Stomach (tissue), 4 donors: Measurements from ENCODE around the gene CARD10.

Source experiments
- EP300 ChIP-seq: sonication (generic); formaldehyde crosslinking; IDR thresholded peaks from one replicate; pipeline ENCODE4 v1.6.1; 2017; ENCODE audit warnings: antibody characterized with exemption
- POLR2A ChIP-seq, 4 donors: fragments of 450-650 bp; IDR thresholded peaks; one replicate each; pipeline ENCODE4 v1.6.1; 2016; ENCODE audit warnings: antibody characterized with exemption in 4 of 4, control low read depth in 2 of 4, mild to moderate bottlenecking in 1 of 4, moderate library complexity in 1 of 4
- POLR2AphosphoS5 ChIP-seq, 3 donors: sonication (generic); formaldehyde crosslinking; IDR thresholded peaks; one replicate each; pipeline ENCODE4 v1.6.1; 2016; ENCODE audit warnings: antibody characterized with exemption in 3 of 3
- TF ChIP-seq, protein P1 (sequence below), 7 experiments: fragments of 450-650 bp in 4 of 7; fragments of 200-600 bp in 3 of 7; sonication (generic) in 3 of 7; IDR thresholded peaks; one replicate each; pipeline ENCODE4 v1.5.1; 2016 to 2019; ENCODE audit warnings: antibody characterized with exemption in 7 of 7, control low read depth in 2 of 7, mild to moderate bottlenecking in 1 of 7

DNA sequence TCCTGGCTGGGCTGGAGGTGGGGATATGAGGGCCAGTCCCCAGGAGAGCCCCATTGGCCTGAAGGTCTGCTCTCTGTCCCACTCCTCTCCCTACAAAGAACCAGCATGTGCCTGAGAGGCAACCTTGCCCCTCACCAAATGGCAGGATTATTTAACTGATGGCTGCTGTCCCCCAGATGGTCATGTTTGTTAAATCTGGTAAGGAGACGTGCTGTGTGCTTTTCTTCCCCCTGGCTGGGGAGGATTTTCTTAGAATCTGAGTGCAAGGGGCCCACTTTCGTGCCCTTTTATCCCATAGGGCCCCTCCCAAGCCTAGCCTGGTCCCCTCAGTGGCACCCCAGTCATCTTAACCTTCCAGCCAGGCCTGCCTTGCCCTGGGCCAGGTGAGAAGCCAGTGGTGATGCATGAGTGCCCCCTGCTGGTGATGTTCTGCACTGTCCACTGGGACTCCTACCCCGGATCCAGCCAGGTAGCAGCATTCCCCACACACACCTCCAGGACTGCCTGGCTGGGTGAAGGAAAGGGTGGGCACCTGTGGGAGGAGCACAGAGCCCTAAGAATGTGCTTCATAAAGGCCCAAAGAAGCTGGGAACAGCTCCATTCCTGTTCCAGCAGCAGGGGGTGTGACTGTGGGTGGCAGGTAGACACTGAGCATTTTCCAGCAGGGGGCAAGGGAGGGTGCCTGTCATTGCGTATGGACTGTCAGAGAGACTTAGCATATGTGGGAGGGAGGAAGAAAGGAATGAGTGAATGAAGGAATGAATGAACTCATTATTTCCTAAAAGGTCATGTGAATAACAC is 61.9 kb downstream of the CARD10 start:
- TF ChIP-seq, protein P1, sequence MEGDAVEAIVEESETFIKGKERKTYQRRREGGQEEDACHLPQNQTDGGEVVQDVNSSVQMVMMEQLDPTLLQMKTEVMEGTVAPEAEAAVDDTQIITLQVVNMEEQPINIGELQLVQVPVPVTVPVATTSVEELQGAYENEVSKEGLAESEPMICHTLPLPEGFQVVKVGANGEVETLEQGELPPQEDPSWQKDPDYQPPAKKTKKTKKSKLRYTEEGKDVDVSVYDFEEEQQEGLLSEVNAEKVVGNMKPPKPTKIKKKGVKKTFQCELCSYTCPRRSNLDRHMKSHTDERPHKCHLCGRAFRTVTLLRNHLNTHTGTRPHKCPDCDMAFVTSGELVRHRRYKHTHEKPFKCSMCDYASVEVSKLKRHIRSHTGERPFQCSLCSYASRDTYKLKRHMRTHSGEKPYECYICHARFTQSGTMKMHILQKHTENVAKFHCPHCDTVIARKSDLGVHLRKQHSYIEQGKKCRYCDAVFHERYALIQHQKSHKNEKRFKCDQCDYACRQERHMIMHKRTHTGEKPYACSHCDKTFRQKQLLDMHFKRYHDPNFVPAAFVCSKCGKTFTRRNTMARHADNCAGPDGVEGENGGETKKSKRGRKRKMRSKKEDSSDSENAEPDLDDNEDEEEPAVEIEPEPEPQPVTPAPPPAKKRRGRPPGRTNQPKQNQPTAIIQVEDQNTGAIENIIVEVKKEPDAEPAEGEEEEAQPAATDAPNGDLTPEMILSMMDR (IDR thresholded peaks at IDR 0.05), result peak in 5 of 7 experiments; percentile 77 to 97 (median 86)
- TF ChIP-seq POLR2A (IDR thresholded peaks at IDR 0.05) (no peak), EP300 (no peak), POLR2AphosphoS5 (IDR thresholded peaks at IDR 0.05) (no peak)
